Measurements from ENCODE around the gene TRERF1. TPM values are rescaled to one million over a fixed set of nuclear protein-coding genes. Genes with fewer than 3 reads are reported as not detected.

Gene TRERF1
- total and polyA plus RNA-seq, 2 experiments from 2014 or later: 3.2 to 5.1 TPM

DNA sequence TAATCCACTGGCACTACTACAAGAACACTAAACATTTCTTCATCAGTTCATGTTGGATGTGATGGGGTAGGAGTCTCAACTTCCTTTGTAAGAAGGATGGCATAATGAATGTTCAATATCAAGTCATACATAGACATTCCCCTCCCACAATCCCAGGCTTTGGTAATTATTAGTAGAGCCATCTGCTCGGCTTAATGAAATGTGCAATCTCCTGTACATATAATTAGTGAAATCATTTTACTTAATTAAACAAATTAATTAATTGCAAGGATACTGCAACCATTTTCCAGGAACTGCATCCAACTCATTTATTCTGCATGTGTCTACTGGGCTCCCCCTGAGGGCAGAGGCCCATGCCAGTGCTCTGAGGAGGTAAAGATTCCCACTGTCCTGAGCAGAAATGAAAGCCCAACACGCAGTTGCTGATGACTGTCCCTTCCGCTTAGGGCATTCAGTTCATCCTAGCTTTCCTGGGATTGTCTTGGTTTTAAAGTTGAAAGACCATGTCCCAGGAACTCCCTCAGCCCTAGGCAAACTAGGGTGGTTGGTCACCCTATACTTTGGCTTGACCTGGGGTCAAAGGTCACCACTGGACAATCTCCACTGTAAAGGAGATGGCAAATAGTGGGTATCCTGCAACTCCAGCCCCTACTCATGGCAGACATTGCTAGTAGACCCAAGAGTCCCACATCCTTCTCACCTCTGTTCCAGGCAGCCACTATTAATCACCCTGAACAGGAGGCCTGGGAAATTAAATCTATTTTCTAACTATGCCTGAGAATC lies 109.8 kb downstream of the TRERF1 start:
- no peaks in the 10 kb centered on the region for H3K36me3 ChIP-seq (replicated peaks; ENCODE audit: insufficient read depth, low read depth)
- no peak overlapping the region for H3K27ac ChIP-seq
- WGBS (ENCODE audit: low lambda C conversion rate, missing lambda C conversion rate): 99% methylated on average over 3 of the region's 3 CpGs
- TF ChIP-seq CTCF (IDR thresholded peaks at IDR 0.05; ENCODE audit: poor library complexity): no peak
- no peak for TF ChIP-seq EZH2phosphoT487 (IDR thresholded peaks at IDR 0.05; ENCODE audit: low read depth, severe bottlenecking, unreplicated experiment)
- no peak for TF ChIP-seq EZH2 (IDR thresholded peaks at IDR 0.05; ENCODE audit: borderline replicate concordance)
- no peak overlapping the region for H2AFZ ChIP-seq
- no peaks in the 10 kb centered on the region for H3K9me3 ChIP-seq (ENCODE audit: low read depth)
- no peak for DNase-seq (ENCODE audit: low spot score)
- peaks cover 15% of the 10 kb centered on the region for H3K4me1 ChIP-seq (ENCODE audit: insufficient read depth)
- no peaks in the 10 kb centered on the region for H4K20me1 ChIP-seq (ENCODE audit: insufficient read depth, poor library complexity, severe bottlenecking)
- no peaks in the 10 kb centered on the region for H3K9me2 ChIP-seq (replicated peaks; ENCODE audit: insufficient read depth)
- no peaks in the 10 kb centered on the region for H3K27me3 ChIP-seq
- H3K79me2 ChIP-seq: peaks cover 9% of the 10 kb centered on the region
- H3K4me2 ChIP-seq: no peak overlapping the region
- H3K4me3 ChIP-seq: no peak overlapping the region

GRCh38 chr6:42341221-42341620 lies 110.5 kb downstream of the TRERF1 start:
- WGBS (ENCODE audit: low lambda C conversion rate, missing lambda C conversion rate): 88% methylated on average over 5 of the region's 5 CpGs
- Histone ChIP-seq H3K27me3 (no peaks in the 10 kb centered on the region), H3K79me2 (peaks cover 9% of the 10 kb centered on the region)

GRCh38 chr6:42340511-42340910 lies 111.2 kb downstream of the TRERF1 start:
- Histone ChIP-seq H3K4me1 (ENCODE audit: insufficient read depth) (peaks cover 15% of the 10 kb centered on the region), H3K9me3 (ENCODE audit: low read depth) (no peaks in the 10 kb centered on the region), H2AFZ (no peak overlapping the region), H3K36me3 (replicated peaks; ENCODE audit: insufficient read depth, low read depth) (no peaks in the 10 kb centered on the region), H3K79me2 (peaks cover 14% of the 10 kb centered on the region), H3K4me3 (no peak overlapping the region), H3K9me2 (replicated peaks; ENCODE audit: insufficient read depth) (no peaks in the 10 kb centered on the region), H3K4me2 (no peak overlapping the region), H3K27ac (no peak overlapping the region), H4K20me1 (ENCODE audit: insufficient read depth, poor library complexity, severe bottlenecking) (no peaks in the 10 kb centered on the region), H3K27me3 (no peaks in the 10 kb centered on the region)
- no peak for TF ChIP-seq EZH2phosphoT487 (IDR thresholded peaks at IDR 0.05; ENCODE audit: low read depth, severe bottlenecking, unreplicated experiment)
- TF ChIP-seq CTCF (IDR thresholded peaks at IDR 0.05; ENCODE audit: poor library complexity): no peak
- no peak for TF ChIP-seq EZH2 (IDR thresholded peaks at IDR 0.05; ENCODE audit: borderline replicate concordance)
- DNase-seq (ENCODE audit: low spot score): no peak
- WGBS (ENCODE audit: low lambda C conversion rate, missing lambda C conversion rate): 95% methylated on average over 6 of the region's 6 CpGs

More at GRCh38 chr6:42341221-42341620, 110.5 kb downstream of the TRERF1 start:
- no peaks in the 10 kb centered on the region for H4K20me1 ChIP-seq (ENCODE audit: insufficient read depth, poor library complexity, severe bottlenecking)
- no peaks in the 10 kb centered on the region for H3K9me3 ChIP-seq (ENCODE audit: low read depth)
- H3K9me2 ChIP-seq (replicated peaks; ENCODE audit: insufficient read depth): no peaks in the 10 kb centered on the region
- no peak overlapping the region for H3K4me2 ChIP-seq
- DNase-seq (ENCODE audit: low spot score): no peak
- H3K36me3 ChIP-seq (replicated peaks; ENCODE audit: insufficient read depth, low read depth): no peaks in the 10 kb centered on the region
- H3K27ac ChIP-seq: no peak overlapping the region
- no peak overlapping the region for H3K4me3 ChIP-seq
- H2AFZ ChIP-seq: no peak overlapping the region
- no peak for TF ChIP-seq EZH2 (IDR thresholded peaks at IDR 0.05; ENCODE audit: borderline replicate concordance)
- TF ChIP-seq EZH2phosphoT487 (IDR thresholded peaks at IDR 0.05; ENCODE audit: low read depth, severe bottlenecking, unreplicated experiment): no peak
- no peak for TF ChIP-seq CTCF (IDR thresholded peaks at IDR 0.05; ENCODE audit: poor library complexity)
- H3K4me1 ChIP-seq (ENCODE audit: insufficient read depth): peaks cover 15% of the 10 kb centered on the region
